K562 (cell line): ENCODE measurements around the gene AMIGO3. TPM values are rescaled to one million over a fixed set of nuclear protein-coding genes. Genes with fewer than 3 reads are reported as not detected.

ENCODE experiments used
- BRF1 ChIP-seq: IDR thresholded peaks from 3 replicates; pipeline ENCODE4 v1.6.1; 2011; ENCODE audit warnings: borderline replicate concordance, mild to moderate bottlenecking; ENCODE audit not compliant: insufficient read length; ENCODE audit errors: extremely low read depth
- CTCF ChIP-seq, 3 experiments: IDR thresholded peaks in 2 of 3; conservative IDR thresholded peaks in 1 of 3; 2 replicates each; pipeline ENCODE4 v1.5.1; 2011 to 2012; ENCODE audit warnings: low read length in 3 of 3, mild to moderate bottlenecking in 3 of 3, control low read depth in 2 of 3, improper control_type of control experiment in 1 of 3, inconsistent platforms in 1 of 3, low read depth in 1 of 3, mixed read lengths in 1 of 3, moderate library complexity in 1 of 3; ENCODE audit not compliant: insufficient read depth in 2 of 3
- DPF2 ChIP-seq: fragments of 450-650 bp; IDR thresholded peaks from 2 replicates; pipeline ENCODE4 v1.6.1; 2016
- GATA2 ChIP-seq: sonication (generic); formaldehyde crosslinking; IDR thresholded peaks from 2 replicates; pipeline ENCODE4 v1.4.0; 2020; ENCODE audit warnings: mild to moderate bottlenecking, missing genetic modification reagents
- HDAC3 ChIP-seq: fragments of 450-650 bp; IDR thresholded peaks from 2 replicates; pipeline ENCODE4 v1.6.1; 2018; ENCODE audit warnings: borderline replicate concordance, mild to moderate bottlenecking, moderate library complexity; ENCODE audit not compliant: partially characterized antibody
- HNRNPL ChIP-seq: fragments of 200-400 bp; formaldehyde crosslinking; IDR thresholded peaks from 2 replicates; pipeline ENCODE4 v1.6.1; 2017; ENCODE audit warnings: low read depth, mild to moderate bottlenecking, low read length
- MEF2D ChIP-seq: conservative IDR thresholded peaks from 2 replicates; pipeline ENCODE4 v1.6.1; 2016; ENCODE audit warnings: low read depth, missing genetic modification characterization, missing compliant biosample characterization
- NEUROD1 ChIP-seq: fragments of 150-350 bp; IDR thresholded peaks from 2 replicates; pipeline ENCODE4 v1.6.1; 2014; ENCODE audit warnings: borderline replicate concordance, low read length, low read depth; ENCODE audit not compliant: partially characterized antibody
- NFIC ChIP-seq: fragments of 450-650 bp; IDR thresholded peaks from 2 replicates; pipeline ENCODE4 v1.6.1; 2017; ENCODE audit warnings: mild to moderate bottlenecking, inconsistent platforms
- PHF8 ChIP-seq: fragments of 200-600 bp; sonication (generic); IDR thresholded peaks from 2 replicates; pipeline ENCODE4 v1.6.1; 2012; ENCODE audit warnings: mixed run types, mild to moderate bottlenecking, inconsistent platforms, low read length, moderate library complexity, borderline replicate concordance
- POLR2AphosphoS2 ChIP-seq: IDR thresholded peaks from 2 replicates; pipeline ENCODE4 v1.6.1; 2012; ENCODE audit warnings: low read length, improper control_type of control experiment
- POLR2H ChIP-seq: IDR thresholded peaks from 2 replicates; pipeline ENCODE4 v1.6.1; 2016; ENCODE audit warnings: missing genetic modification characterization, low read depth, mild to moderate bottlenecking, control low read depth, missing compliant biosample characterization, moderate library complexity
- SIN3A ChIP-seq, 2 experiments: fragments of 150-350 bp in 1 of 2; IDR thresholded peaks; 2 replicates each; pipeline ENCODE4 v1.6.1; 2011 to 2016; ENCODE audit warnings: borderline replicate concordance in 2 of 2, low read depth in 2 of 2, low read length in 2 of 2, mild to moderate bottlenecking in 2 of 2, moderate library complexity in 2 of 2; ENCODE audit not compliant: control insufficient read depth in 1 of 2
- STAT5A ChIP-seq: IDR thresholded peaks from 2 replicates; pipeline ENCODE4 v1.6.1; 2012; ENCODE audit warnings: low read length, inconsistent platforms, borderline replicate concordance
- TARDBP ChIP-seq: fragments of 450-650 bp; IDR thresholded peaks from 2 replicates; pipeline ENCODE4 v1.6.1; 2016
- TRIM24 ChIP-seq, 2 experiments: fragments of 450-650 bp; IDR thresholded peaks; 2 replicates each; pipeline ENCODE4 v1.6.1; 2016
- ZNF184 ChIP-seq: sonication (generic); formaldehyde crosslinking; IDR thresholded peaks from 2 replicates; pipeline ENCODE4 v1.5.0; 2020; ENCODE audit warnings: missing genetic modification reagents
- polyA plus RNA-seq, 8 experiments: library from polyadenylated mRNA; depleted of rRNA in 4 of 8; stranded (reverse) in 5 of 8; unstranded in 3 of 8; fragments of >200 nt; fragmentation: Nextera tagmentation in 2 of 8; fragmentation: Illumina TruSeq in 1 of 8; extraction: Ambion mirVana in 2 of 8; extraction: Trizol in 1 of 8; gene quantifications; 2 replicates each; pipeline versions ENCODE4 v1.2.1 to v1.2.3, GENCODE V29; 2011 to 2014; ENCODE audit warnings: inconsistent platforms in 1 of 8, missing spikeins in 1 of 8
- total RNA-seq, 7 experiments: library from RNA; depleted of rRNA in 6 of 7; stranded (reverse); fragments of >200 nt in 6 of 7; fragmentation: Illumina TruSeq in 2 of 7; extraction: Trizol in 2 of 7; gene quantifications; 2 replicates each; pipeline versions ENCODE4 v1.2.1 to v1.2.3, GENCODE V29; 2011 to 2021; ENCODE audit warnings: low replicate concordance in 1 of 7
- TF ChIP-seq, protein P1 (sequence below): fragments of 450-650 bp; IDR thresholded peaks from 2 replicates; pipeline ENCODE4 v1.6.1; 2016; ENCODE audit warnings: borderline replicate concordance
- TF ChIP-seq, protein P2 (sequence below): fragments of 250-450 bp; sonication (Bioruptor Pico); IDR thresholded peaks from 2 replicates; pipeline ENCODE4 v1.4.0; 2020; ENCODE audit warnings: mild to moderate bottlenecking, moderate library complexity, borderline replicate concordance

Gene AMIGO3
- total and polyA plus RNA-seq, 9 of the 15 experiments (the other 6 are each of a cell fraction or from before 2014, with no cell fraction given): 0.13 to 2.8 (median 0.44) TPM; not detected in 4

DNA sequence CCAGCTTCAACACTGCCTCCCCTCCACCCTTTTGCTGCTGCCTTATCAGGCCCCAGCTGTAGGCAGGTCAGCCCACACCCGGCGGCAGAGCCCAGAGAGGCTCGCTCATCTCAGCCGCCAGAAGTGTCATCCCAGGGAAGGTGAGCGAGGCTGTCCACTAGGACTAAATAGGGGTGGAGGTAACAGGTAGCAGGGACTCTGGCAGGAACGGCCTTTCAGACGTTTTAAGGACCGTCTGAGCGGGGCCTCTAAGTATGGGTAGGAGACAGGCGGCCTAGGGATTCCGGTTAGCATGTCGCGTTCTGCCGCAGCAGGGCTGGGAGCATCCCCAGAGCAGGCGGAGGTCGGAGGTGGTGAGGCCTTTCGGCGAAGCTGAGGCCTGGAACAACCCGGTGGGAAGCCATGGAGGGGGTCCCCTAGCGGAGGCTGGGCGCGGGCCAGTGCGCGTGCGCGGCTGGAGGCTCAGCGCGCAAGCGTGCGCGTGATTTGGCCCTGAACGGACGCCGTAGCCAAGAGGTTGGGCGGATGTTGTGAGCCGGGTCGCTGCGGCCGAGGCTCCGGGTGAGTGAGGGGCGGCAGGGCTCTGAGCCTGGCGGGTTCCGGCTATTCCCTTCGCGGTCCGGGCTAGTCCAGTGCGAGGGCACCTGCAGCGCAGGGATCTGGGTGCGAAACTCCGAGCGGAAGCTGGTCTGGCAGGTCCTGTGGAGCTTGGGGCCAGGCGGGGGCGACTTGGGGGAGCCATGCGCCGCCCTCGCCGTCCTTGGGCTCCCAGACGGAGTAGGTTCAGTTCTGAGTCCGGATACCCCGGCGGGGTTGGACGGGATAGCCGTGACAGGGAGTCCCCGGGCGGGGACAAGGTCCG, 30.2 kb downstream of the AMIGO3 start, which contains the start of the genes MST1 and RNF123 (continued):
- TF ChIP-seq STAT5A (peak; percentile 35; the same call in 1 of the 2 replicates), HNRNPL (no peak), HDAC3 (no peak), DPF2 (0 out of 2 replicates have a peak, but pooled peaks have one; percentile 19), SIN3A (IDR thresholded peaks at IDR 0.05; ENCODE audit: borderline replicate concordance in 2 of 2, control insufficient read depth in 1 of 2, low read depth in 2 of 2, low read length in 2 of 2) (peak in 1 of 2 experiments; percentile 36; a peak in 2 of 4 replicates), BRF1 (no peak), POLR2H (tag) (no peak), GATA2 (CRISPR knock-in tag) (0 out of 2 replicates have a peak, but pooled peaks have one; percentile 28), MEF2D (tag) (no peak), ZNF184 (CRISPR knock-in tag) (no peak), POLR2AphosphoS2 (0 out of 2 replicates have a peak, but pooled peaks have one; percentile 43), TARDBP (no peak), CTCF (IDR thresholded peaks at IDR 0.05 in 2 of 3, conservative IDR thresholded peaks at IDR 0.05 in 1 of 3; ENCODE audit: insufficient read depth in 2 of 3, low read depth in 1 of 3, low read length in 3 of 3) (peak in 2 of 3 experiments; percentile 7 to 39; a peak in 3 of 6 replicates), NFIC (peak; percentile 9; the same call in 1 of the 2 replicates), NEUROD1 (no peak), PHF8 (peak; percentile 80; the same call in 1 of the 2 replicates), TRIM24 (IDR thresholded peaks at IDR 0.05) (peak in 1 of 2 experiments; percentile 69; a peak in 1 of 4 replicates)
- TF ChIP-seq, protein P1, sequence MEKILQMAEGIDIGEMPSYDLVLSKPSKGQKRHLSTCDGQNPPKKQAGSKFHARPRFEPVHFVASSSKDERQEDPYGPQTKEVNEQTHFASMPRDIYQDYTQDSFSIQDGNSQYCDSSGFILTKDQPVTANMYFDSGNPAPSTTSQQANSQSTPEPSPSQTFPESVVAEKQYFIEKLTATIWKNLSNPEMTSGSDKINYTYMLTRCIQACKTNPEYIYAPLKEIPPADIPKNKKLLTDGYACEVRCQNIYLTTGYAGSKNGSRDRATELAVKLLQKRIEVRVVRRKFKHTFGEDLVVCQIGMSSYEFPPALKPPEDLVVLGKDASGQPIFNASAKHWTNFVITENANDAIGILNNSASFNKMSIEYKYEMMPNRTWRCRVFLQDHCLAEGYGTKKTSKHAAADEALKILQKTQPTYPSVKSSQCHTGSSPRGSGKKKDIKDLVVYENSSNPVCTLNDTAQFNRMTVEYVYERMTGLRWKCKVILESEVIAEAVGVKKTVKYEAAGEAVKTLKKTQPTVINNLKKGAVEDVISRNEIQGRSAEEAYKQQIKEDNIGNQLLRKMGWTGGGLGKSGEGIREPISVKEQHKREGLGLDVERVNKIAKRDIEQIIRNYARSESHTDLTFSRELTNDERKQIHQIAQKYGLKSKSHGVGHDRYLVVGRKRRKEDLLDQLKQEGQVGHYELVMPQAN: peak; percentile 74; the same call in 1 of the 2 replicates
- TF ChIP-seq, protein P2, sequence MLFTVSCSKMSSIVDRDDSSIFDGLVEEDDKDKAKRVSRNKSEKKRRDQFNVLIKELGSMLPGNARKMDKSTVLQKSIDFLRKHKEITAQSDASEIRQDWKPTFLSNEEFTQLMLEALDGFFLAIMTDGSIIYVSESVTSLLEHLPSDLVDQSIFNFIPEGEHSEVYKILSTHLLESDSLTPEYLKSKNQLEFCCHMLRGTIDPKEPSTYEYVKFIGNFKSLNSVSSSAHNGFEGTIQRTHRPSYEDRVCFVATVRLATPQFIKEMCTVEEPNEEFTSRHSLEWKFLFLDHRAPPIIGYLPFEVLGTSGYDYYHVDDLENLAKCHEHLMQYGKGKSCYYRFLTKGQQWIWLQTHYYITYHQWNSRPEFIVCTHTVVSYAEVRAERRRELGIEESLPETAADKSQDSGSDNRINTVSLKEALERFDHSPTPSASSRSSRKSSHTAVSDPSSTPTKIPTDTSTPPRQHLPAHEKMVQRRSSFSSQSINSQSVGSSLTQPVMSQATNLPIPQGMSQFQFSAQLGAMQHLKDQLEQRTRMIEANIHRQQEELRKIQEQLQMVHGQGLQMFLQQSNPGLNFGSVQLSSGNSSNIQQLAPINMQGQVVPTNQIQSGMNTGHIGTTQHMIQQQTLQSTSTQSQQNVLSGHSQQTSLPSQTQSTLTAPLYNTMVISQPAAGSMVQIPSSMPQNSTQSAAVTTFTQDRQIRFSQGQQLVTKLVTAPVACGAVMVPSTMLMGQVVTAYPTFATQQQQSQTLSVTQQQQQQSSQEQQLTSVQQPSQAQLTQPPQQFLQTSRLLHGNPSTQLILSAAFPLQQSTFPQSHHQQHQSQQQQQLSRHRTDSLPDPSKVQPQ (CRISPR knock-in tag): no peak
